Left lung (tissue), 10 donors: ENCODE measurements around the gene SUPT3H. TPM values are rescaled to one million over a fixed set of nuclear protein-coding genes. Genes with fewer than 3 reads are reported as not detected.
"Not testable (repeated sequence)": the region's sequence is repeated elsewhere in the genome, so short reads cannot be mapped to it uniquely, and the experiment has no call there.

Experiments used
- ATAC-seq: fragments of 200-7000 bp; cut with Tn5 transposase; one replicate; pipeline ENCODE4 v1.9.1; 2020; ENCODE audit warnings: moderate library complexity
- DNase-seq, 4 donors: peaks; one replicate each; pipeline ENCODE4 v3.0.0-alpha.2; 2013 to 2020
- H3K27ac ChIP-seq, 2 donors: fragments of 200-600 bp; sonication (generic) in 1 of 2; one replicate each; pipeline versions ENCODE4 v1.5.0 to v1.8.0; 2020 to 2021
- H3K27me3 ChIP-seq, 2 donors: fragments of 200-600 bp; sonication (generic) in 1 of 2; one replicate each; pipeline versions ENCODE4 v1.5.0 to v1.8.0; 2020 to 2021
- H3K36me3 ChIP-seq, 2 donors: fragments of 200-600 bp; sonication (generic) in 1 of 2; one replicate each; pipeline versions ENCODE4 v1.5.0 to v1.8.0; 2020 to 2021
- H3K4me1 ChIP-seq, 2 donors: fragments of 200-600 bp; one replicate each; pipeline ENCODE4 v1.8.0; 2021
- H3K4me3 ChIP-seq, 2 donors: fragments of 200-600 bp; sonication (generic) in 1 of 2; one replicate each; pipeline versions ENCODE4 v1.5.0 to v1.8.0; 2020 to 2021; ENCODE audit warnings: mild to moderate bottlenecking in 1 of 2
- H3K9me3 ChIP-seq, 2 donors: fragments of 200-600 bp; sonication (generic) in 1 of 2; one replicate each; pipeline versions ENCODE4 v1.5.0 to v1.8.0; 2020 to 2021
- CTCF ChIP-seq, 2 donors: fragments of 200-600 bp; sonication (generic) in 1 of 2; IDR thresholded peaks; one replicate each; pipeline versions ENCODE4 v1.5.0 to v1.8.0; 2021; ENCODE audit warnings: antibody characterized with exemption in 2 of 2
- intact Hi-C, 2 donors: fragments of 100-400 bp; cut with DNase I; formaldehyde crosslinking; loops; one replicate each; pipeline versions ENCODE4 v1.11.2 to v1.14.2; 2022
- polyA plus RNA-seq, 6 donors: library from polyadenylated mRNA; unstranded; fragments of 120-200 nt; gene quantifications; one replicate each; pipeline ENCODE4 v1.2.1, GENCODE V29; 2013; ENCODE audit not compliant: insufficient read length in 6 of 6
- total RNA-seq, 2 donors: library from RNA; stranded (reverse); fragmentation: NEBNext Ultra II Directional; extraction: Animal tissue kit (Norgen Biotek cat#: 25700); gene quantifications; one replicate each; pipeline ENCODE4 v1.2.1, GENCODE V29; 2021
- donor health status: DM: no; HTN: yes; CAD: no.
- donor health status: DM: no; HTN: no; CAD: no.

The SUPT3H gene
- total and polyA plus RNA-seq, 8 donors = 4.7 to 33.0 (median 26.2) TPM

- intact Hi-C loops = no loop called here
- no peak for TF ChIP-seq CTCF (IDR thresholded peaks at IDR 0.05)
- no peak overlapping the region for H3K27ac ChIP-seq
Measured at GRCh38 chr6:45072673-45073072, 305.1 kb downstream of the SUPT3H start.

GRCh38 chr6:45072016-45072415 lies 305.7 kb downstream of the SUPT3H start:
- H3K27ac ChIP-seq = no peak overlapping the region
- no peak for DNase-seq
- H3K4me3 ChIP-seq = no peak overlapping the region
- no peaks in the 10 kb centered on the region for H3K36me3 ChIP-seq
- ATAC-seq = no peak
- TF ChIP-seq CTCF (IDR thresholded peaks at IDR 0.05) = no peak
- no peaks in the 10 kb centered on the region for H3K27me3 ChIP-seq
- intact Hi-C loops = no loop called here
- H3K9me3 ChIP-seq = no peaks in the 10 kb centered on the region
- no peaks in the 10 kb centered on the region for H3K4me1 ChIP-seq

More at GRCh38 chr6:45072673-45073072, 305.1 kb downstream of the SUPT3H start:
- H3K4me3 ChIP-seq = no peak overlapping the region
- no peaks in the 10 kb centered on the region for H3K27me3 ChIP-seq
- no peaks in the 10 kb centered on the region for H3K36me3 ChIP-seq
- peaks cover 0 to under 1% of the 10 kb centered on the region in 2 donors for H3K9me3 ChIP-seq
- DNase-seq (no peak), ATAC-seq (no peak)
- H3K4me1 ChIP-seq = no peaks in the 10 kb centered on the region

GRCh38 chr6:45069091-45069490 lies 308.6 kb downstream of the SUPT3H start:
- Histone ChIP-seq H3K4me1 (no peaks in the 10 kb centered on the region), H3K27ac (no peak overlapping the region), H3K36me3 (no peaks in the 10 kb centered on the region), H3K27me3 (no peaks in the 10 kb centered on the region), H3K9me3 (no peaks in the 10 kb centered on the region), H3K4me3 (no peak overlapping the region)
- intact Hi-C loops = no loop called here
- no peak for DNase-seq
- TF ChIP-seq CTCF (IDR thresholded peaks at IDR 0.05) = no peak
- ATAC-seq = no peak

GRCh38 chr6:45067446-45067845 lies 310.3 kb downstream of the SUPT3H start:
- H3K4me1 ChIP-seq, H3K36me3 ChIP-seq, DNase-seq, intact Hi-C loops, H3K9me3 ChIP-seq, H3K4me3 ChIP-seq, ATAC-seq, H3K27me3 ChIP-seq, H3K27ac ChIP-seq: not testable (repeated sequence)

- H3K27me3 ChIP-seq, H3K27ac ChIP-seq, ATAC-seq, H3K9me3 ChIP-seq, H3K4me1 ChIP-seq, H3K4me3 ChIP-seq, H3K36me3 ChIP-seq, intact Hi-C loops: not testable (repeated sequence)
- DNase-seq = peak in 1 of 4 donors; percentile 13
Measured at GRCh38 chr6:45062659-45063058, 315.1 kb downstream of the SUPT3H start.

- no peak for ATAC-seq
- intact Hi-C loops = no loop called here
Measured at GRCh38 chr6:45057711-45058110, 320.0 kb downstream of the SUPT3H start.

More at GRCh38 chr6:45057711-45058110, 320.0 kb downstream of the SUPT3H start:
- Histone ChIP-seq H3K4me1 (no peaks in the 10 kb centered on the region), H3K27me3 (no peaks in the 10 kb centered on the region), H3K27ac (no peak overlapping the region), H3K9me3 (peaks cover 0 to 10% of the 10 kb centered on the region in 2 donors), H3K36me3 (no peaks in the 10 kb centered on the region), H3K4me3 (no peak overlapping the region)
- no peak for DNase-seq
- TF ChIP-seq CTCF (IDR thresholded peaks at IDR 0.05) = no peak
